Activated effector memory CD4-positive, alpha-beta T cell treated with Interleukin-2 at 50 U/mL for 16 hours (primary cell): ENCODE results near the gene OS9.

ENCODE experiments used
- DNase-seq: peaks from one replicate; pipeline ENCODE4 v3.0.0-alpha.2; 2020

Gene OS9

GRCh38 chr12:57724003-57724935 lies 30.3 kb downstream of the OS9 start:
- no peak for DNase-seq

- DNase-seq = no peak
Observed at GRCh38 chr12:57724936-57725740, 31.2 kb downstream of the OS9 start.

- no peak for DNase-seq
Observed at GRCh38 chr12:57725851-57726150, 31.9 kb downstream of the OS9 start.

- no peak for DNase-seq
Observed at GRCh38 chr12:57726151-57726883, 32.4 kb downstream of the OS9 start.

GRCh38 chr12:57726884-57727757 lies 33.2 kb downstream of the OS9 start:
- no peak for DNase-seq

- DNase-seq = no peak
Observed at GRCh38 chr12:57727758-57728395, 33.9 kb downstream of the OS9 start.

GRCh38 chr12:57729321-57729844 lies 35.5 kb downstream of the OS9 start:
- DNase-seq = no peak

GRCh38 chr12:57730336-57731067 lies 36.6 kb downstream of the OS9 start:
- DNase-seq = no peak

- DNase-seq = no peak
Observed at GRCh38 chr12:57731411-57732080, 37.6 kb downstream of the OS9 start.

GRCh38 chr12:57732270-57732669 lies 38.3 kb downstream of the OS9 start:
- DNase-seq = no peak

GRCh38 chr12:57732726-57733593 lies 39.0 kb downstream of the OS9 start:
- DNase-seq = no peak

GRCh38 chr12:57733928-57734327 lies 40.0 kb downstream of the OS9 start:
- no peak for DNase-seq

GRCh38 chr12:57734591-57734990 lies 40.7 kb downstream of the OS9 start:
- DNase-seq = no peak

GRCh38 chr12:57735198-57735855 lies 41.4 kb downstream of the OS9 start:
- DNase-seq = no peak

- DNase-seq = no peak
Observed at GRCh38 chr12:57735952-57736740, 42.2 kb downstream of the OS9 start.

- no peak for DNase-seq
Observed at GRCh38 chr12:57736741-57737466, 43.0 kb downstream of the OS9 start.
